ENCODE data around the gene PFN3. TPM values are rescaled to one million over a fixed set of nuclear protein-coding genes. Genes with fewer than 3 reads are reported as not detected.

The PFN3 gene
- total and polyA plus RNA-seq, 2 of the 13 experiments (the other 11 are each of a cell fraction or from before 2014, with no cell fraction given): not detected

GRCh38 chr5:177351392-177352329, 48.8 kb downstream of the PFN3 start, which contains the start of gene LMAN2:
Gene LMAN2 (minus strand): TSS chr5:177351668. CDS start chr5:177351647, 21 bp downstream.
- ChIA-PET CTCF (ENCODE audit: low intra/inter-chr PET ratio, low total read pairs) (no interaction called here), POLR2A (interaction anchor here (0.8 to 6.8 kb wide), 16 partner anchors 10 to 264 kb away, joined by 3 to 84 read pairs (median 4); partner anchors contain the start of genes GRK6, PRELID1 and RAB24)
- Histone ChIP-seq H3K4me1 (ENCODE audit: insufficient read depth, low read length) (peaks cover 86% of the 10 kb centered on the region), H3K79me2 (ENCODE audit: insufficient read depth, low read length) (peaks cover 43% of the 10 kb centered on the region), H3K27ac (ENCODE audit: extremely low read length, insufficient read depth, low read length) (peak within 1 kb of the TSS; percentile 94), H3K27me3 (ENCODE audit: control insufficient read depth in 1 of 2, insufficient read depth in 2 of 2, low read length in 2 of 2) (no peaks in the 10 kb centered on the region; a peak in 1 of 5 replicates), H4K20me1 (ENCODE audit: insufficient read depth, low read length) (no peaks in the 10 kb centered on the region), H3K9me3 (ENCODE audit: low read length) (no peaks in the 10 kb centered on the region), H2AFZ (ENCODE audit: low read length) (peak within 1 kb of the TSS; percentile 66), H3K9ac (ENCODE audit: insufficient read depth, low read depth, low read length) (peak within 1 kb of the TSS; percentile 95), H3K4me3 (replicated peaks in 1 of 3; ENCODE audit: insufficient read depth in 1 of 3, low read depth in 2 of 3, low read length in 3 of 3) (peak within 1 kb of the TSS; percentile 92 to 98 (median 93)), H3K36me3 (replicated peaks in 1 of 2; ENCODE audit: control insufficient read depth in 1 of 2, insufficient read depth in 2 of 2, low read length in 2 of 2) (peaks cover 6 to 9% of the 10 kb centered on the region in 2 experiments), H3K4me2 (ENCODE audit: low read depth, low read length) (peak within 1 kb of the TSS; percentile 94)
- intact Hi-C loops (cut with micrococcal nuclease; ENCODE audit: unreplicated experiment): no loop called here
- in situ Hi-C loops (cut with HindIII; ENCODE audit: extremely low pct_ligation_motif_present, low pct_unique_long_range_greater_than_20kb): loop anchor here (25.0 kb wide), 1 partner anchor 814 kb away; the partner anchor contains the start of genes CDHR2 and RNF44
- peak; percentile 91 for DNase-seq (ENCODE audit: low spot score)
- peak; percentile 97 for ATAC-seq
- WGBS (ENCODE audit: low lambda C conversion rate): 14% methylated on average over 27 of the region's 55 CpGs
- FAIRE-seq: peak; percentile 63
- BruUV-seq (replicated peaks): TSS peak; percentile 77
- TF ChIP-seq HMGXB4 (CRISPR knock-in tag; IDR thresholded peaks at IDR 0.05; ENCODE audit: borderline replicate concordance in 1 of 2, low read depth in 1 of 2): peak; percentile 58 to 76; a peak in 2 of 4 replicates
- TF ChIP-seq FOXK1 (CRISPR knock-in tag; IDR thresholded peaks at IDR 0.05; ENCODE audit: borderline replicate concordance, low read depth): peak; percentile 86; the same call in 1 of the 2 replicates
- TF ChIP-seq HIC2 (CRISPR knock-in tag; IDR thresholded peaks at IDR 0.05; ENCODE audit: low read depth): peak; percentile 9; the same call in 1 of the 2 replicates
- peak; percentile 61; the same call in 1 of the 2 replicates for TF ChIP-seq ZNF607 (CRISPR knock-in tag; IDR thresholded peaks at IDR 0.05; ENCODE audit: borderline replicate concordance)
- TF ChIP-seq CCDC6 (CRISPR knock-in tag; IDR thresholded peaks at IDR 0.05): no peak
- TF ChIP-seq RXRB (CRISPR knock-in tag; IDR thresholded peaks at IDR 0.05; ENCODE audit: borderline replicate concordance): peak; percentile 42; the same call in 1 of the 2 replicates
- TF ChIP-seq SIX1 (CRISPR knock-in tag; IDR thresholded peaks at IDR 0.05; ENCODE audit: borderline replicate concordance): peak; percentile 53
- TF ChIP-seq ZNF766 (CRISPR knock-in tag; IDR thresholded peaks at IDR 0.05; ENCODE audit: borderline replicate concordance): 0 out of 2 replicates have a peak, but pooled peaks have one; percentile 31
- TF ChIP-seq TGIF2 (CRISPR knock-in tag; IDR thresholded peaks at IDR 0.05): peak; percentile 36; the same call in 1 of the 2 replicates
- TF ChIP-seq JUN (CRISPR knock-in tag; IDR thresholded peaks at IDR 0.05): no peak
- TF ChIP-seq ZNF569 (CRISPR knock-in tag; IDR thresholded peaks at IDR 0.05; ENCODE audit: borderline replicate concordance): no peak
- 0 out of 2 replicates have a peak, but pooled peaks have one; percentile 34 for TF ChIP-seq MXD3 (CRISPR knock-in tag; IDR thresholded peaks at IDR 0.05)
- peak; percentile 88; the same call in 1 of the 2 replicates for TF ChIP-seq IKZF5 (CRISPR knock-in tag; IDR thresholded peaks at IDR 0.05)

Measured in HepG2 (cell line).